Measurements from ENCODE around the gene U2SURP. TPM values are rescaled to one million over a fixed set of nuclear protein-coding genes. Genes with fewer than 3 reads are reported as not detected.
A peak's percentile ranks its signal among the peaks of the same experiment; 100 is the strongest.

The U2SURP gene
- total RNA-seq, 2 donors from 2014 or later, result 147 to 161 TPM

DNA sequence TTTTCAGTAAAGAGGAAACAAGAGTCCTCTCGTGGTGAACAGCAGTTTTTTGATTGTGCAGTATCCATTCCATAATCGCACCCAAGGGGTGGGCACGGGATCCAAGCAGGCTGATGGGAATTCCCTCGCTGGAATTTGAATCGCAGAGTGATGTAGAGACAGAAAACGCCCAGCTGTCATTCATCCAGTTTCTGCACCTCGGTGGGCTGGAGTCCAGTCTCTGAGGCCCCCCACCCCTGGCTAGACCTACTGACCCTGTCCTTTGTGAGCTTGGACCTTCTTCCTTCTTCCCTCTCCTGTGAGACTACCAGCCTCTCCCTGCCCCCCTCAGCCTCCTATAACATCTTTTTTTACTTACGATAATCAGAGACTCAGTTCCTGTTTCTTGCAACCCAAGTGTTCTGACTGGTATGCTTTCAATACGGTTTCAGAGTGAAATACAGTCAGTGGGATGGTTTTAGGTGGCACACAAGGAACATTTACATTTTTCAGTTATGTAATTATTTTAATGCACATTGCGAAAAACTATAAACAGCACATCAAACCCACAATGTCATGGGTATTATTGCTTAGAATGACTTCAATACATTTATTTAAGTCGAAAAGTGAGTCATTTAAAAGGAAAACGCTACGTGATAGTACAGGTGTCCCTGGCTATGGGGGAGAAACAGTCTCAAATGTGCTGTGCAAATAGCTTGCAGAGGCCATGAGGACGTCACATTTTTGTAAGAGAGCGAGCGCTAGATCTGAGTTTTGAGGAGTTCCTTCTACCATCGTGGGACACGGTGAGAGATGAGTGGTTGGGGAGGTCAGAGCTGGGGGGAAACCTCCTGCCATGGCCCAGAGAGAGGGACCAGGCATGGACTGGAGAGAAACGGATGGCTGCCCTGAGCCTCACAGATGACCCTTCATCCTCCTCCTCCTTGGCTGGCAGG lies 80.7 kb downstream of the U2SURP start:
- H3K4me3 Mint-ChIP-seq, result peak overlapping the region; percentile 85
- H3K9me3 Mint-ChIP-seq, result peaks cover 5% of the 10 kb centered on the region
- peaks cover 35% of the 10 kb centered on the region for H3K4me1 Mint-ChIP-seq
- H3K27ac Mint-ChIP-seq, result peak overlapping the region; percentile 97
- H3K27me3 Mint-ChIP-seq, result peaks cover 5% of the 10 kb centered on the region
- ATAC-seq (replicated peaks), result peak; percentile 87
- H3K36me3 Mint-ChIP-seq (ENCODE audit: low read depth), result peaks cover 27% of the 10 kb centered on the region

DNA sequence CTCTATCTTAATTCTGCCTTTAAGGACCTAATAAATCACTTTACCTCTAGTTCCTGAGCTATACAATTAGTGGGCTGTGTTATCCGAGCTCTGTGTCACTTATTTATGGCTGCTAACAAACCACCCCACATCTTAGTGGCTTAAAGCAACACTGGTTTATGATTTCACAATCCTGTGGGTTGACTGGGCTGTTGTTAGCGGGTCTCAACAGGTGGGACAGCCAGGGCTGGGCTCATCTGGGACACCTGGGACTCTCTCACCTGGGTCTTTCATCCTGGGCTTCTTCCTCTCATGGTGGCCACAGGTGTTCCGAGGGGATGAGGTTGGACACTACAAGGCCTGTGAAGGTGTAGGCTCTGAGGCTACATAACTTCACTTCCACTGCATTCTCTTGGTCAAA lies 82.4 kb downstream of the U2SURP start:
- Mint-ChIP-seq H3K4me3 (peak overlapping the region; percentile 85), H3K27me3 (peaks cover 5% of the 10 kb centered on the region), H3K4me1 (peaks cover 34% of the 10 kb centered on the region), H3K36me3 (ENCODE audit: low read depth) (peaks cover 27% of the 10 kb centered on the region), H3K27ac (peak overlapping the region; percentile 97), H3K9me3 (peaks cover 5% of the 10 kb centered on the region)
- no peak for ATAC-seq (replicated peaks)

DNA sequence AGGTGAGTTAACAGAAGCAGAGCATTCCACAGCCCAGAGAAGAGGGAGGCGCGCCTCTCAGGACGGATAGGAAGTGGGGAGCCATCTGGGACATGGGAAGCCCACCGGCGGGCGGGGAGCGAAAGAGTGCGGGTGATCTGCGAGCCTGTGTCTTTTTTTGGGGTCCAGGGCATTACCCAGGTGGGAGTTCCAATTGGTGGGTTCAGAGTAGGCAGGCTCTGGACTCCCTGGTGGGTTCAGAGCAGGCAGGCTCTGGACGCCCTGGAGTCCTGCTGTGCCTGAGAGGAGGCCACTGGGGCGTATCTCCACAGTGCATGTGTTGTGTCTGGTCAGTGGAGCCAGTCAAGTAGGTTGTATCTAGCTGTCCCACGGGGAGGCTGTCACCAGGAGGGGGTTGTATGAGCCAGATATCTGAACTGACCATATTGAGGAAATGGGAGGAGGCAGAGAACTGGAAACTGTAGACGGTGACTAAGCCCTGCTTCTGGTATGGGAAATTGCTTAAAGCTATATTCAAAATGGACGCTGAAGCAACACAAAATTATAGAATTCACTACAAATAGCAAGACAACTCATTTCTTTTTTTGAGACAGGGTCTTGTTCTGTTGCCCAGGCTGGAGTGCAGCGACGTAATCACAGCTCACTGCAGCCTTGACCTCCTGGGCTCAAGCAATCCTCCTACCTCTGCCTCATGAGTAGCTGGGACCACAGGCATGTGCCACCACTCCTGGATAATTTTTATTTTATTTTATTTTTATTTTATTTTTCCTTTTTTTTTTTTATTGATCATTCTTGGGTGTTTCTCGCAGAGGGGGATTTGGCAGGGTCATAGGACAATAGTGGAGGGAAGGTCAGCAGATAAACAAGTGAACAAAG lies 83.7 kb downstream of the U2SURP start:
- H3K27ac Mint-ChIP-seq, result peak overlapping the region; percentile 32
- peak; percentile 44 for ATAC-seq (replicated peaks)
- H3K4me1 Mint-ChIP-seq, result peaks cover 32% of the 10 kb centered on the region
- peaks cover 27% of the 10 kb centered on the region for H3K36me3 Mint-ChIP-seq (ENCODE audit: low read depth)
- peak overlapping the region; percentile 85 for H3K4me3 Mint-ChIP-seq
- H3K27me3 Mint-ChIP-seq, result peaks cover 5% of the 10 kb centered on the region
- H3K9me3 Mint-ChIP-seq, result peaks cover 5% of the 10 kb centered on the region

DNA sequence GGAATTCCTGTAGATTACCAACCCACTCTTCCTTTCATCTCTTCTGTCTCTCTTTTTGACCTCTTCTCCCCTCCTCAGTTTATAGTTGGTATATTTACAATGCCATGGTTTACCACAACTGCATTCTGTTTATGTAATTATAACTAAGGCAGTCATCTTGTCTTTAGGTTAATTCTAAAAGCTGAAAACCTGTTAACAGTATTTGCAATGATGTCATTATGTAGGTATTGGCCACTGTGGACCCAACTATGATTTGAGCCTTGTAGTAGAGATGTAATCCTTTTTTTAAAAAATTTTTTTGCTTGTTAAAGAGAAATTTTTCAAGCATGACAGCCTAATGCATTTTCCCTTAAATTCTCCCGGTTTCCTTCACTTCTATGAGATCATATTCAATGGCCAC lies 87.5 kb downstream of the U2SURP start:
- Mint-ChIP-seq H3K27me3 (peaks cover 5% of the 10 kb centered on the region), H3K9me3 (no peaks in the 10 kb centered on the region), H3K4me1 (peaks cover 14% of the 10 kb centered on the region), H3K27ac (peak overlapping the region; percentile 21), H3K4me3 (peak overlapping the region; percentile 27), H3K36me3 (ENCODE audit: low read depth) (peaks cover 9% of the 10 kb centered on the region)
- peak; percentile 49 for ATAC-seq (replicated peaks)

DNA sequence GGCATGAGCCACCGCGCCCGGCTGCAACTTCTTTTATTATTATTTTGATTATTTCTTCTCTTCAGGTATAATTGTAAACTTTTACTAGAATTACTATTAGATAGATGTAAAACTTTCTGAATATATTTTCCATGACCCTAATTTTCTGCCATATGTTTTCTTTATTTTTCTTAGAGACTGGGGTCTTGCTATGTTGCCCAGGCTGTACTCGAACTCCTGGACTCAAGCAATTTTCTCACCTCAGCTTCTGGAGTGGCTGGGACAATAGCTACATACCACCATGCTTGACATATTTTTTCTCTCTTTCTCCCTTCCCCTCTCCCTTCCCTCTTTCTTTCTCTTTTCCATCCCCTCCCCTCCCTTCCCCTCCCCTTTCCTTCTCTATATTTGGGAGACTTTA lies 88.6 kb downstream of the U2SURP start:
- H3K4me3 Mint-ChIP-seq, result no peak overlapping the region
- H3K27ac Mint-ChIP-seq, result no peak overlapping the region
- no peaks in the 10 kb centered on the region for H3K9me3 Mint-ChIP-seq
- H3K4me1 Mint-ChIP-seq, result peaks cover 9% of the 10 kb centered on the region
- peaks cover 3% of the 10 kb centered on the region for H3K36me3 Mint-ChIP-seq (ENCODE audit: low read depth)
- ATAC-seq (replicated peaks), result no peak
- peaks cover under 1% of the 10 kb centered on the region for H3K27me3 Mint-ChIP-seq

DNA sequence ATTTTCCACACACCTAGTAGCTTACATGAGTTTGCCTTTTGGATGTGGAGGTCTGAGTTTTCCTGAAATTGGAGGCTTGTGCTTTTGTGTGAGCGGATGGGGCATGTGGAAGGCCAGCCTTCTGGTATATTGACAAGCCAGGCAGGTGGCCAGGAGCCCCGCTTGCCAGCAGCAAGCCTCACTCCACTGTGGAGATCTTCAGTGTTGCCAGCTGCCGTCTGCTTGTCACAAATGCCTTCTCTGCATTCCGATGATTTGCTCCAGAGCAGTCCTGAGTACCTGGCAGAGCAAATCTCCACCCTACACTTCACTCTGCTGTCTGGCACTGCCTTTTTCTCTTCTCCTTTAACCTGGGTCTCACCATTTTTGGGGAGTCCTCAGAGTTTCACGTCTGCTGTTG lies 89.1 kb downstream of the U2SURP start:
- Mint-ChIP-seq H3K27me3 (no peaks in the 10 kb centered on the region), H3K4me3 (no peak overlapping the region), H3K4me1 (peaks cover 6% of the 10 kb centered on the region), H3K36me3 (ENCODE audit: low read depth) (no peaks in the 10 kb centered on the region), H3K9me3 (no peaks in the 10 kb centered on the region), H3K27ac (no peak overlapping the region)
- no peak for ATAC-seq (replicated peaks)

DNA sequence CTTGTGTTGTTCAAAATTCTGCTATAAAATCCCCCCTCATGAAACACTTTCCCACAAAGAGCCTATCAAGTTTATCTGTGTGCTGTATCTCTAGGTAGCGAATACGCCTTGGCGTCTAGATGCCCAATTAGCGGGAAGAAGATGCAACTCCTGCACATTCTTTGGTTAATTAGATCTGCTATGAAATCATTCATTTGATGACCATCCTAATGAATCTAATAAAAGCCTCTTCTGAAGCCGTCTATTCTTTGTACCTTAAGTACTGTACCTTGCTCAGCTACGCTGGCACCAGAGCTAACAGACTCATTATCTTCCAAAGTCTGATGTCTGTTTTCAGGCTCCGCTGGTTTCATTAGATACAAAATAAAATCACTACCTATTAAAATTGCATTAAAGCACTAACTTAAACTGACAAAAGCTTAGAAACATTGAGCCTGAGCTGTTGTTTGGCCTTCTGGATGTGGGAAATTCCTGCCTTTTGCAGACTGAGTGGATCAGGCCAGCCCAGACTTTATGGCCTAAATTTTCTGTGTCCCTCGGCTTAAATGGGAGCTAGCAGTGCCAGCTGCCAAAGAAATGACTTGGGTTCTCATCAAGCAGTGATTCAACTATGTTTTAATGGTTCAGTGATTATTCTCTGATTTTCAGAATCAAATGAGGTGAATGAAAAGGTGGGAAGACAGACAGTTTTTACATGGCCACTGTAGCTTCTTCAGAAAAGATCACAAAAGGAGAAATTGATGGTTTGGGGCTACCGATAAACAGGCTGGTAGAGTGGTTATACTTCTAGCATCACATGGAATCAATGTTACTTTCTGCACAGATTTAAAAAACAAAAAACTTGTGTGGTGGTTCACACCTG lies 89.8 kb downstream of the U2SURP start:
- Mint-ChIP-seq H3K4me1 (peaks cover 6% of the 10 kb centered on the region), H3K4me3 (no peak overlapping the region), H3K36me3 (ENCODE audit: low read depth) (no peaks in the 10 kb centered on the region), H3K27me3 (no peaks in the 10 kb centered on the region), H3K27ac (no peak overlapping the region), H3K9me3 (no peaks in the 10 kb centered on the region)
- ATAC-seq (replicated peaks), result no peak

DNA sequence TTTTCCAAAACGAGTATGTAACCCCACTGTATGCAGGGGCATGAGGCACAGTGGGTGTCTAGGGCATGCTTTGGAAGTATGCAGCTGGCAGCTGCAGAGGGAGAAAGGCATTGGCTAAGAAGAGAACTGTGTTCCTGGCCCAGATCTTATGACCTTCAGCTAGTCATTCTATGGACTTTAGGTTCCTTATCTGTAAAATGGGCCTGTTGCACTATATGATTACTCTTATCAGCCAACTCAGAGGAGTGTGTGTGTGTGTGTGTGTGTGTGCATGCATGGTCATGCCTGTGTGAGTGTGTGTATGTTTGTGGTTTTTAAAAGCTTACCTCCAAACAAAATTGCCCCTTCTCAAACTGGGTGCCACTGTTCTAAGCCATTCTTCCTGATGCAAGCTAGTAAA lies 90.8 kb downstream of the U2SURP start:
- H3K27ac Mint-ChIP-seq, result no peak overlapping the region
- H3K4me3 Mint-ChIP-seq, result no peak overlapping the region
- H3K4me1 Mint-ChIP-seq, result peaks cover 6% of the 10 kb centered on the region
- no peaks in the 10 kb centered on the region for H3K36me3 Mint-ChIP-seq (ENCODE audit: low read depth)
- no peaks in the 10 kb centered on the region for H3K9me3 Mint-ChIP-seq
- ATAC-seq (replicated peaks), result no peak
- no peaks in the 10 kb centered on the region for H3K27me3 Mint-ChIP-seq

DNA sequence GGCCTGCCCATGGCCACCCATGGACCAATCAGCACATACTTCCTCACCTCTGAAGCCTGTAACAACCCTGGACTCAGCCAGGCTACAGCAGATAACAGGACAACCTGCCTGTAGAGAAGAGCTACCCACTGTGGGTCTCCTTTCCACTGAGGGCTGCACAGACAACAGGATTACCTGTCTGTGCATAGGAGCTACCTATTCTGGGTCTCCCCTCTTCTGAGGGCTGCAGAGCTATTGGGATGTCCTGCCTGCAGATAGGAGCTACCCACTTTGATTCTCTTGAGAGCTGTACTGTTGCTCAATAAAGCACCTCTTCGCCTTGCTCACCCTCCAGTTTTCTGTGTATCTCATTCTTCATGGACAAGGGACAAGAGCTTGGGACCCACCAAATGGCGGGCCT lies 94.4 kb downstream of the U2SURP start:
- no peak for ATAC-seq (replicated peaks)
- H3K27me3 Mint-ChIP-seq, result peaks cover 9% of the 10 kb centered on the region
- H3K4me1 Mint-ChIP-seq, result no peaks in the 10 kb centered on the region
- H3K27ac Mint-ChIP-seq, result no peak overlapping the region
- no peaks in the 10 kb centered on the region for H3K9me3 Mint-ChIP-seq
- no peak overlapping the region for H3K4me3 Mint-ChIP-seq
- H3K36me3 Mint-ChIP-seq (ENCODE audit: low read depth), result no peaks in the 10 kb centered on the region

DNA sequence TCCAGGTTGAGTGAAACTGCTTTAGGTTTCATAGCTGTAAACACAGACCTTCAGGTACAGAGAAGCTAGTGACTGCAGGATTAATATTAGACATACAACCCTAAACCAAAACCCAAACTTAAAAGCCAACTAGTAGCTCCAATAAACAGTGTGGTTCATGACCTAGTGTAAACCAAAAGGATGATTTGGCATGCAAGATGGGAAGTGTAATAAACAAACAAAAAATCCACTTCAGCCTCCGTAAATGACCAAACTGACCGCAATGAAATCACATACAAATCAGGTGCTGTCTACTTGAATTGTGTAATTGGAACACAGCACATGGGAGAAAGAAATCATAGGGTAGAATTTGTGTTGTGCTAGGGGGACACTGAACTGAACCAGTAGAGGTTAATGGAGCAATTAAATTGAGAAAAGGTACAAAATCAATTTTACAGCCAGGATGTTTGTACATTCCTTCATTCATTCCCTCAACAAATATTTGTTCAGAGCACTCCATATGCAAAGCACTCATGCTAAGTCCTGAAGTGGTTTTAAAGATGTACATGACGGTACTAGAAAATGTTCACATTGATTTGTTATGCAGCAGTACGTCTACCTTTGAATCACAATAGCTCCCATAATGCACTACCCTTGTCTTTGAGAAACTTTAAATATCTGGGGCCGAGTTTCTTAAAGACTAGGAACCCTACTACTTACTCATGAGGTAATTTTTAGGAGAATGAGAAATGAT lies 96.8 kb downstream of the U2SURP start:
- ATAC-seq (replicated peaks), result no peak
- peaks cover 7% of the 10 kb centered on the region for H3K4me1 Mint-ChIP-seq
- H3K9me3 Mint-ChIP-seq, result no peaks in the 10 kb centered on the region
- no peak overlapping the region for H3K4me3 Mint-ChIP-seq
- H3K27me3 Mint-ChIP-seq, result peaks cover 17% of the 10 kb centered on the region
- H3K27ac Mint-ChIP-seq, result no peak overlapping the region
- H3K36me3 Mint-ChIP-seq (ENCODE audit: low read depth), result no peaks in the 10 kb centered on the region

DNA sequence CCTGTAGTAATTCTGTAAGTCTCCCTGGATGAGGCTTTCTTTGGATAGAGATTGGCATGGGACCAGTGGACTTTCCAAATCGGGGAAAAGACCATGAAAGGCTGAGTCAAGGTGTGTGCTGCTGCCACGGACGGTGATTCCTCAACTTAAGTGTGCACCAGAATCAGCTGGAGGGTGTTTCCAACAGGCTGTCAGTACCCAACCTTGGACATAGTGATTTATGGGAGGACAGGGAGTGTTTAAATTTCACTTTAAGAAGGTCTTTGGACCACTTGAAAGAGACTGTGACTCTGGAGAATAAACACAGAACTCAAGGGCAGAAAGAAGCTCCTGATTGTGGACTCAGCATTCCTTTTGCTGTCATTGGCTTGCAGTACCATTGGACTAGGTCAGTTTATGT lies 97.8 kb downstream of the U2SURP start:
- ATAC-seq (replicated peaks), result no peak
- Mint-ChIP-seq H3K36me3 (ENCODE audit: low read depth) (no peaks in the 10 kb centered on the region), H3K4me3 (no peak overlapping the region), H3K27me3 (peaks cover 17% of the 10 kb centered on the region), H3K4me1 (peaks cover 13% of the 10 kb centered on the region), H3K9me3 (no peaks in the 10 kb centered on the region), H3K27ac (no peak overlapping the region)

DNA sequence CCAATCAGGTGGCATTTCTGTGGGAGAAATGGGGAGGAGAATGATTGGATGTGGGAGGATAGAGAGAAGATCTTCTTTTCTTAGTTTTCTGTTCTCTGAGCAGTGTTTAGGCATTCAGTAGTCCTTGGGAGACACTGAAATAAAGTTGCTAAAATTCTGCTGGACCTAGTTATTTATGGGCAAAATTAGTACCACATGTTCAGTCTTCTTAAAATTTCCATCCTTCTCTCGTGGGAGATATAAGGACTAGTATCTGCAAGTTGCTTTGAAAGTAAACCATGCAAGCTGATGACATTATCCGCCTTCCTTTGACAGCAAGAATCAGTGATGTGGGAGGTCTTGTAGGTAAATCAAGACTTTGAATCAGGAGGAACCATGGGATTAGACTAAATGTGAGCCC lies 98.3 kb downstream of the U2SURP start:
- peaks cover 21% of the 10 kb centered on the region for H3K27me3 Mint-ChIP-seq
- peaks cover 2% of the 10 kb centered on the region for H3K9me3 Mint-ChIP-seq
- no peak overlapping the region for H3K27ac Mint-ChIP-seq
- peaks cover 13% of the 10 kb centered on the region for H3K4me1 Mint-ChIP-seq
- ATAC-seq (replicated peaks), result no peak
- H3K4me3 Mint-ChIP-seq, result no peak overlapping the region
- H3K36me3 Mint-ChIP-seq (ENCODE audit: low read depth), result no peaks in the 10 kb centered on the region

DNA sequence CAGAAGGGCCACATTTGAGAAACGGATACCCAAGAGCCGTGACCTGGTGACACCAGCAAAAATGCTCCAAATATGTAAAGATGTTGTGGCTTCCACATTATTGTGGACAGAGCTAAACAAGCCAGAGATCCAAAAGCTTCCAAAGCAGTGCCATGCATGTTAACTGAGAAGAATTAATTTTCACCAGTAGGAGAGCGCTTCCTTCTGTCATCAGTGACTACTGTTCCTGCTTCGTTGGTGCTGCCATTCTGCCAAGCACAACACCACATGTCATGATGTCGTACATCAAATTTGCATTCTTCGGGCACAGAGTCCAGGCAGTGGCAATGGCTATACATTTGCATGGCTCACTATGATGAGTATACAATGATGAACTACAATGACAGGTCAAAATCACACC lies 99.1 kb downstream of the U2SURP start:
- Mint-ChIP-seq H3K27me3 (peaks cover 24% of the 10 kb centered on the region), H3K9me3 (peaks cover 4% of the 10 kb centered on the region), H3K36me3 (ENCODE audit: low read depth) (no peaks in the 10 kb centered on the region), H3K4me3 (no peak overlapping the region), H3K4me1 (peaks cover 13% of the 10 kb centered on the region), H3K27ac (no peak overlapping the region)
- ATAC-seq (replicated peaks), result no peak

Data from activated T-helper 17 cell treated with anti-CD3 and anti-CD28 coated beads, Interleukin-2, amount 50 U/mL, for 72 hours (primary cell).